SK-N-SH (cell line): ENCODE measurements around the gene LRP1-AS. TPM values are rescaled to one million over a fixed set of nuclear protein-coding genes. Genes with fewer than 3 reads are reported as not detected.

Experiments
- CTCF ChIA-PET: fragments of 300-600, 350-600 bp; formaldehyde crosslinking; extraction: SDS; loops from one replicate; lab custom pipeline; 2021; lab: Yijun Ruan, JAX
- POLR2A ChIA-PET: fragments of 350-600 bp; sonication (Branson Sonifier 250); formaldehyde crosslinking; extraction: SDS; loops from one replicate; lab custom pipeline; 2020; ENCODE audit warnings: antibody characterized with exemption, inconsistent platforms; lab: Yijun Ruan, JAX
- DNase-seq: peaks from one replicate; pipeline ENCODE4 v3.0.0; 2012
- H2AFZ ChIP-seq: fragments of 200-600 bp; sonication (generic); 2 replicates; pipeline ENCODE4 v1.8.1; 2016; ENCODE audit warnings: antibody characterized with exemption, mild to moderate bottlenecking, low read depth
- H3F3A ChIP-seq: fragments of 200-600 bp; sonication (generic); replicated peaks from 2 replicates; pipeline ENCODE3; 2016; ENCODE audit warnings: antibody characterized with exemption, mild to moderate bottlenecking; ENCODE audit not compliant: insufficient read depth
- H3K27ac ChIP-seq, 2 experiments: fragments of 200-500 bp in 1 of 2; fragments of 200-600 bp in 1 of 2; sonication (Bioruptor generic) in 1 of 2; sonication (generic), shearing (Covaris generic) in 1 of 2; 2 replicates each; pipeline versions ENCODE4 v1.5.1 to v1.6.1; 2014 to 2016; ENCODE audit warnings: low read depth in 2 of 2, inconsistent platforms in 1 of 2, low read length in 1 of 2, mild to moderate bottlenecking in 1 of 2, mixed read lengths in 1 of 2
- H3K27me3 ChIP-seq: fragments of 200-600 bp; sonication (generic), shearing (Covaris generic); 2 replicates; pipeline ENCODE4 v1.6.1; 2016; ENCODE audit warnings: mixed run types; ENCODE audit not compliant: insufficient read depth
- H3K36me3 ChIP-seq, 2 experiments: fragments of 200-500 bp in 1 of 2; fragments of 200-600 bp in 1 of 2; sonication (Bioruptor generic) in 1 of 2; sonication (generic) in 1 of 2; replicated peaks in 1 of 2; 2 replicates each; pipeline versions ENCODE3 to v1.5.1; 2014 to 2016; ENCODE audit warnings: low read length in 1 of 2, mild to moderate bottlenecking in 1 of 2; ENCODE audit not compliant: insufficient read depth in 2 of 2, control insufficient read depth in 1 of 2
- H3K4me1 ChIP-seq, 2 experiments: fragments of 200-500 bp in 1 of 2; fragments of 200-600 bp in 1 of 2; sonication (Bioruptor generic) in 1 of 2; sonication (generic), shearing (Covaris generic) in 1 of 2; 2 replicates each; pipeline versions ENCODE4 v1.5.1 to v1.6.1; 2014 to 2016; ENCODE audit warnings: low read depth in 1 of 2, low read length in 1 of 2, mixed run types in 1 of 2; ENCODE audit not compliant: insufficient read depth in 2 of 2, control insufficient read depth in 1 of 2
- H3K4me2 ChIP-seq: fragments of 200-600 bp; sonication (generic), shearing (Covaris generic); 2 replicates; pipeline ENCODE4 v1.6.1; 2017; ENCODE audit warnings: mixed run types
- H3K4me3 ChIP-seq, 2 experiments: fragments of 200-500 bp in 1 of 2; fragments of 200-600 bp in 1 of 2; sonication (Bioruptor generic) in 1 of 2; sonication (generic), shearing (Covaris generic) in 1 of 2; 2 replicates each; pipeline versions ENCODE4 v1.5.1 to v1.8.1; 2014 to 2016; ENCODE audit warnings: low read depth in 2 of 2, inconsistent platforms in 1 of 2, low read length in 1 of 2, mild to moderate bottlenecking in 1 of 2, mixed read lengths in 1 of 2, moderate library complexity in 1 of 2
- H3K79me2 ChIP-seq: fragments of 200-600 bp; sonication (generic); 2 replicates; pipeline ENCODE4 v1.8.1; 2017; ENCODE audit warnings: mild to moderate bottlenecking; ENCODE audit not compliant: insufficient read depth
- H3K9ac ChIP-seq: fragments of 200-600 bp; sonication (generic); 2 replicates; pipeline ENCODE4 v1.6.1; 2017; ENCODE audit warnings: mixed run types
- H3K9me2 ChIP-seq: fragments of 200-600 bp; sonication (generic); 2 replicates; pipeline ENCODE4 v1.6.1; 2017; ENCODE audit warnings: mixed run types
- H3K9me3 ChIP-seq: fragments of 200-600 bp; sonication (generic); 2 replicates; pipeline ENCODE4 v1.6.1; 2017; ENCODE audit warnings: mixed run types, mild to moderate bottlenecking, moderate library complexity
- H4K20me1 ChIP-seq: fragments of 200-600 bp; sonication (generic); 2 replicates; pipeline ENCODE4 v1.6.1; 2017; ENCODE audit warnings: mild to moderate bottlenecking, mixed run types; ENCODE audit not compliant: insufficient read depth
- CHD2 ChIP-seq: fragments of 150-350 bp; IDR thresholded peaks from 2 replicates; pipeline ENCODE4 v1.6.1; 2018; ENCODE audit warnings: low read length; ENCODE audit not compliant: partially characterized antibody
- CTCF ChIP-seq: fragments of 200-600 bp; sonication (generic); IDR thresholded peaks from 2 replicates; pipeline ENCODE4 v1.6.1; 2017; ENCODE audit warnings: antibody characterized with exemption, mild to moderate bottlenecking, moderate library complexity
- ELF1 ChIP-seq: IDR thresholded peaks from 2 replicates; pipeline ENCODE4 v1.4.0; 2012
- EZH2phosphoT487 ChIP-seq: fragments of 200-600 bp; sonication (generic); IDR thresholded peaks from 2 replicates; pipeline ENCODE4 v1.6.1; 2017; ENCODE audit warnings: low read depth, mixed run types, mild to moderate bottlenecking, antibody characterized with exemption, moderate library complexity, borderline replicate concordance
- FOSL2 ChIP-seq: IDR thresholded peaks from 2 replicates; pipeline ENCODE4 v1.4.0; 2012; ENCODE audit warnings: low read depth, mild to moderate bottlenecking, moderate library complexity, borderline replicate concordance
- FOXJ3 ChIP-seq: sonication (generic); formaldehyde crosslinking; IDR thresholded peaks from 2 replicates; pipeline ENCODE4 v1.5.1; 2020; ENCODE audit warnings: mild to moderate bottlenecking, missing genetic modification reagents
- GABPA ChIP-seq: IDR thresholded peaks from 2 replicates; pipeline ENCODE4 v1.4.0; 2012; ENCODE audit warnings: low read depth, mild to moderate bottlenecking
- JUND ChIP-seq: IDR thresholded peaks from 2 replicates; pipeline ENCODE4 v1.4.0; 2012
- MEF2A ChIP-seq: IDR thresholded peaks from 2 replicates; pipeline ENCODE4 v1.4.0; 2012; ENCODE audit warnings: low read depth, borderline replicate concordance
- MXI1 ChIP-seq: IDR thresholded peaks from 2 replicates; pipeline ENCODE4 v1.6.1; 2012; ENCODE audit warnings: mild to moderate bottlenecking, low read depth, low read length, improper control_type of control experiment
- NFIC ChIP-seq: IDR thresholded peaks from 2 replicates; pipeline ENCODE4 v1.4.0; 2012; ENCODE audit warnings: borderline replicate concordance
- NRF1 ChIP-seq: IDR thresholded peaks from 2 replicates; pipeline ENCODE4 v1.6.1; 2012; ENCODE audit warnings: low read depth, mild to moderate bottlenecking, low read length
- POLR2AphosphoS5 ChIP-seq: IDR thresholded peaks from 2 replicates; pipeline ENCODE4 v1.6.1; 2012; ENCODE audit warnings: low read depth, low read length
- SMC3 ChIP-seq: IDR thresholded peaks from 2 replicates; pipeline ENCODE4 v1.6.1; 2012; ENCODE audit warnings: low read depth, low read length, improper control_type of control experiment
- TEAD4 ChIP-seq: IDR thresholded peaks from 2 replicates; pipeline ENCODE4 v1.4.0; 2012; ENCODE audit warnings: mild to moderate bottlenecking, borderline replicate concordance; ENCODE audit not compliant: insufficient read depth
- USF2 ChIP-seq: fragments of 150-350 bp; IDR thresholded peaks from 2 replicates; pipeline ENCODE4 v1.6.1; 2017; ENCODE audit warnings: antibody characterized with exemption, low read length, low read depth, borderline replicate concordance
- ZBTB33 ChIP-seq: IDR thresholded peaks from 2 replicates; pipeline ENCODE4 v1.4.0; 2012; ENCODE audit warnings: low read depth, borderline replicate concordance
- WGBS: methylation state at CpG from one replicate; pipeline ENCODE4 v1.1.6; 2017; ENCODE audit warnings: low lambda C conversion rate; 5-methylcytosine and 5-hydroxymethylcytosine counted together
- polyA plus RNA-seq, 3 experiments: library from polyadenylated mRNA; depleted of rRNA; stranded (reverse); fragments of >200 nt; gene quantifications; 2 replicates each; pipeline ENCODE4 v1.2.3, GENCODE V29; 2012
- TF ChIP-seq, protein P1 (sequence below): IDR thresholded peaks from 2 replicates; pipeline ENCODE4 v1.6.1; 2012; ENCODE audit warnings: mild to moderate bottlenecking, low read depth, low read length, moderate library complexity
- TF ChIP-seq, protein P2 (sequence below): IDR thresholded peaks from 2 replicates; pipeline ENCODE4 v1.4.0; 2012; ENCODE audit warnings: low read depth
- TF ChIP-seq, protein P3 (sequence below): IDR thresholded peaks from 2 replicates; pipeline ENCODE4 v1.4.0; 2012; ENCODE audit warnings: low read depth, borderline replicate concordance

Gene LRP1-AS
- polyA plus RNA-seq, 1 of the 3 experiments (the other 2 are of a cell fraction), result not detected

GRCh38 chr12:57150400-57151000, 3.1 kb upstream of the LRP1-AS start:
- 88% methylated on average over 6 of the region's 6 CpGs for WGBS
- Histone ChIP-seq H3K9me3 (no peaks in the 10 kb centered on the region), H4K20me1 (peaks cover 5% of the 10 kb centered on the region; the same call in 1 of the 2 replicates), H3K4me1 (peaks cover 35 to 69% of the 10 kb centered on the region in 2 experiments), H3K79me2 (no peaks in the 10 kb centered on the region), H2AFZ (no peak overlapping the region), H3K27ac (peak overlapping the region; percentile 84 to 97; a peak in 3 of 4 replicates), H3K4me3 (no peak overlapping the region), H3K36me3 (peaks cover 10 to 39% of the 10 kb centered on the region in 2 experiments), H3K27me3 (no peaks in the 10 kb centered on the region), H3F3A (peaks cover 22% of the 10 kb centered on the region), H3K9me2 (no peaks in the 10 kb centered on the region), H3K4me2 (no peak overlapping the region), H3K9ac (no peak overlapping the region)
- ChIA-PET POLR2A (no interaction called here), CTCF (interaction anchor here (1.2 to 33.3 kb wide), 5 partner anchors 18 to 88 kb away, joined by 3 to 616 read pairs (median 7); partner anchors contain the start of gene LRP1)
- TF ChIP-seq SMC3 (no peak), NFIC (no peak), GABPA (no peak), NRF1 (no peak), MXI1 (no peak), EZH2phosphoT487 (no peak), POLR2AphosphoS5 (no peak), USF2 (no peak), ELF1 (no peak), FOXJ3 (CRISPR knock-in tag) (no peak), ZBTB33 (no peak), CHD2 (no peak), JUND (no peak), TEAD4 (no peak), CTCF (no peak), MEF2A (no peak), FOSL2 (no peak)
- TF ChIP-seq, protein P1, sequence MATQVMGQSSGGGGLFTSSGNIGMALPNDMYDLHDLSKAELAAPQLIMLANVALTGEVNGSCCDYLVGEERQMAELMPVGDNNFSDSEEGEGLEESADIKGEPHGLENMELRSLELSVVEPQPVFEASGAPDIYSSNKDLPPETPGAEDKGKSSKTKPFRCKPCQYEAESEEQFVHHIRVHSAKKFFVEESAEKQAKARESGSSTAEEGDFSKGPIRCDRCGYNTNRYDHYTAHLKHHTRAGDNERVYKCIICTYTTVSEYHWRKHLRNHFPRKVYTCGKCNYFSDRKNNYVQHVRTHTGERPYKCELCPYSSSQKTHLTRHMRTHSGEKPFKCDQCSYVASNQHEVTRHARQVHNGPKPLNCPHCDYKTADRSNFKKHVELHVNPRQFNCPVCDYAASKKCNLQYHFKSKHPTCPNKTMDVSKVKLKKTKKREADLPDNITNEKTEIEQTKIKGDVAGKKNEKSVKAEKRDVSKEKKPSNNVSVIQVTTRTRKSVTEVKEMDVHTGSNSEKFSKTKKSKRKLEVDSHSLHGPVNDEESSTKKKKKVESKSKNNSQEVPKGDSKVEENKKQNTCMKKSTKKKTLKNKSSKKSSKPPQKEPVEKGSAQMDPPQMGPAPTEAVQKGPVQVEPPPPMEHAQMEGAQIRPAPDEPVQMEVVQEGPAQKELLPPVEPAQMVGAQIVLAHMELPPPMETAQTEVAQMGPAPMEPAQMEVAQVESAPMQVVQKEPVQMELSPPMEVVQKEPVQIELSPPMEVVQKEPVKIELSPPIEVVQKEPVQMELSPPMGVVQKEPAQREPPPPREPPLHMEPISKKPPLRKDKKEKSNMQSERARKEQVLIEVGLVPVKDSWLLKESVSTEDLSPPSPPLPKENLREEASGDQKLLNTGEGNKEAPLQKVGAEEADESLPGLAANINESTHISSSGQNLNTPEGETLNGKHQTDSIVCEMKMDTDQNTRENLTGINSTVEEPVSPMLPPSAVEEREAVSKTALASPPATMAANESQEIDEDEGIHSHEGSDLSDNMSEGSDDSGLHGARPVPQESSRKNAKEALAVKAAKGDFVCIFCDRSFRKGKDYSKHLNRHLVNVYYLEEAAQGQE, result no peak
- TF ChIP-seq, protein P2, sequence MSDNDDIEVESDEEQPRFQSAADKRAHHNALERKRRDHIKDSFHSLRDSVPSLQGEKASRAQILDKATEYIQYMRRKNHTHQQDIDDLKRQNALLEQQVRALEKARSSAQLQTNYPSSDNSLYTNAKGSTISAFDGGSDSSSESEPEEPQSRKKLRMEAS, result no peak
- TF ChIP-seq, protein P3, sequence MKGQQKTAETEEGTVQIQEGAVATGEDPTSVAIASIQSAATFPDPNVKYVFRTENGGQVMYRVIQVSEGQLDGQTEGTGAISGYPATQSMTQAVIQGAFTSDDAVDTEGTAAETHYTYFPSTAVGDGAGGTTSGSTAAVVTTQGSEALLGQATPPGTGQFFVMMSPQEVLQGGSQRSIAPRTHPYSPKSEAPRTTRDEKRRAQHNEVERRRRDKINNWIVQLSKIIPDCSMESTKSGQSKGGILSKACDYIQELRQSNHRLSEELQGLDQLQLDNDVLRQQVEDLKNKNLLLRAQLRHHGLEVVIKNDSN, result no peak
- no peak for DNase-seq
